Mesothelial cell of epicardium (in vitro differentiated cells): ENCODE results near the gene CNTFR. TPM values are rescaled to one million over a fixed set of nuclear protein-coding genes. Genes with fewer than 3 reads are reported as not detected.
A peak's percentile ranks its signal among the peaks of the same experiment; 100 is the strongest.

Experiments used
- DNase-seq, 2 experiments: peaks; one replicate each; pipeline ENCODE4 v3.0.0; 2021; ENCODE audit warnings: low spot score in 2 of 2; ENCODE audit not compliant: unreplicated experiment in 2 of 2
- H3K27ac Mint-ChIP-seq: 2 replicates; pipeline ENCODE4 v1.8.0; 2021; ENCODE audit warnings: mixed read lengths
- H3K27me3 Mint-ChIP-seq: 2 replicates; pipeline ENCODE4 v1.8.0; 2021; ENCODE audit warnings: low read depth, mixed read lengths
- H3K36me3 Mint-ChIP-seq: 2 replicates; pipeline ENCODE4 v1.8.0; 2021; ENCODE audit warnings: mixed read lengths
- H3K4me1 Mint-ChIP-seq: 2 replicates; pipeline ENCODE4 v1.8.0; 2021; ENCODE audit warnings: mixed read lengths
- H3K4me3 Mint-ChIP-seq: 2 replicates; pipeline ENCODE4 v1.8.0; 2021; ENCODE audit warnings: mild to moderate bottlenecking, moderate library complexity, mixed read lengths
- H3K9me3 Mint-ChIP-seq: 2 replicates; pipeline ENCODE4 v1.8.0; 2021; ENCODE audit warnings: mixed read lengths
- total RNA-seq: library from RNA; stranded (reverse); gene quantifications from 3 replicates; pipeline ENCODE4 v1.2.1, GENCODE V29; 2021
- TF ChIP-seq, protein P1 (sequence below): fragments of 200-600 bp; sonication (generic); IDR thresholded peaks from one replicate; pipeline ENCODE4 v1.5.0; 2021; ENCODE audit warnings: antibody characterized with exemption; ENCODE audit not compliant: unreplicated experiment

The CNTFR gene
- total RNA-seq, 1 donor from 2014 or later, result 28.9 TPM

DNA sequence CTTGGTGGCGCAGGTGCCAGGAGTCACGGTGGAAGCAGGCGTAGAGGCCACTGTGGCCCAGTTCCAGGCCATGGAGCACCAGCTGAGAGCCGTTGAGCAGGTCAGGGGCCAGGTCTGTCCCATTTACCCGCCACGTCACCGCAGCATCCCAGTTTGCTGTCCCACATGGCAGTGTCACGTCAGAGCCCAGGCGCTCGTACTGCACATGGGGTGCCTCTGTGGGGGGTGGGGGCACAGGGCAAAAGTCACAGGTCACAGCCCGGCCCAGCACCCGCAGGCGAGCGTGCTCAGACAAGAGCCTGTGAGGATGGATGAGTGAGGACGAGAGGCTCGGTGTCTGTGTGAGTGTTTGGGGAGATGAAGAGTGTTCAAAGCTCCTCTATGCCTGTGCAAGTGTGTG, 24.9 kb downstream of the CNTFR start:
- DNase-seq, result no peak
- H3K4me3 Mint-ChIP-seq, result no peak overlapping the region
- H3K27ac Mint-ChIP-seq, result no peak overlapping the region
- TF ChIP-seq, protein P1, sequence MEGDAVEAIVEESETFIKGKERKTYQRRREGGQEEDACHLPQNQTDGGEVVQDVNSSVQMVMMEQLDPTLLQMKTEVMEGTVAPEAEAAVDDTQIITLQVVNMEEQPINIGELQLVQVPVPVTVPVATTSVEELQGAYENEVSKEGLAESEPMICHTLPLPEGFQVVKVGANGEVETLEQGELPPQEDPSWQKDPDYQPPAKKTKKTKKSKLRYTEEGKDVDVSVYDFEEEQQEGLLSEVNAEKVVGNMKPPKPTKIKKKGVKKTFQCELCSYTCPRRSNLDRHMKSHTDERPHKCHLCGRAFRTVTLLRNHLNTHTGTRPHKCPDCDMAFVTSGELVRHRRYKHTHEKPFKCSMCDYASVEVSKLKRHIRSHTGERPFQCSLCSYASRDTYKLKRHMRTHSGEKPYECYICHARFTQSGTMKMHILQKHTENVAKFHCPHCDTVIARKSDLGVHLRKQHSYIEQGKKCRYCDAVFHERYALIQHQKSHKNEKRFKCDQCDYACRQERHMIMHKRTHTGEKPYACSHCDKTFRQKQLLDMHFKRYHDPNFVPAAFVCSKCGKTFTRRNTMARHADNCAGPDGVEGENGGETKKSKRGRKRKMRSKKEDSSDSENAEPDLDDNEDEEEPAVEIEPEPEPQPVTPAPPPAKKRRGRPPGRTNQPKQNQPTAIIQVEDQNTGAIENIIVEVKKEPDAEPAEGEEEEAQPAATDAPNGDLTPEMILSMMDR, result no peak
- peaks cover 5% of the 10 kb centered on the region for H3K36me3 Mint-ChIP-seq
- peaks cover 43% of the 10 kb centered on the region for H3K27me3 Mint-ChIP-seq
- H3K4me1 Mint-ChIP-seq, result peaks cover 16% of the 10 kb centered on the region
- H3K9me3 Mint-ChIP-seq, result peaks cover 3% of the 10 kb centered on the region

DNA sequence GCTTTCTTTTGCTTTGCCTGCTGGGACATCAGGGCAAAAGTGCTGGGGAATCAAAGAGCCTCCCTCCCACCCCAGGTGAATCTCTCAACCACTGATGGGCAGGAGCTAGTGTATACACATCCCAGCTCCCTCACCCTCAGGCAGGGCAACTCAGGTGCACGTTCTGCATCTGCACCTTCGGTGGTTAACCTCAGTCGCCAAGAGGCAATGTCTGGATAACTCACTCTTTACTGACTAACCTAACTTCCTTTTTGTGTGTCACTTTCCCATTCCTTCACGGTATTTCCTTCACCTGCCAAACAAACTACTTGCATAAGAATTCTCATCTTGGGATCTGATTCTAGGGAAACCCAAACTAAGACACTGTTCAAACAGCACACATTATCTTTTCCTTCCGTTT, 26.3 kb downstream of the CNTFR start:
- Mint-ChIP-seq H3K4me3 (no peak overlapping the region), H3K4me1 (peaks cover 20% of the 10 kb centered on the region), H3K27me3 (peaks cover 39% of the 10 kb centered on the region), H3K9me3 (peaks cover 3% of the 10 kb centered on the region), H3K27ac (no peak overlapping the region), H3K36me3 (peaks cover 5% of the 10 kb centered on the region)
- no peak for DNase-seq
- TF ChIP-seq, protein P1, result no peak

DNA sequence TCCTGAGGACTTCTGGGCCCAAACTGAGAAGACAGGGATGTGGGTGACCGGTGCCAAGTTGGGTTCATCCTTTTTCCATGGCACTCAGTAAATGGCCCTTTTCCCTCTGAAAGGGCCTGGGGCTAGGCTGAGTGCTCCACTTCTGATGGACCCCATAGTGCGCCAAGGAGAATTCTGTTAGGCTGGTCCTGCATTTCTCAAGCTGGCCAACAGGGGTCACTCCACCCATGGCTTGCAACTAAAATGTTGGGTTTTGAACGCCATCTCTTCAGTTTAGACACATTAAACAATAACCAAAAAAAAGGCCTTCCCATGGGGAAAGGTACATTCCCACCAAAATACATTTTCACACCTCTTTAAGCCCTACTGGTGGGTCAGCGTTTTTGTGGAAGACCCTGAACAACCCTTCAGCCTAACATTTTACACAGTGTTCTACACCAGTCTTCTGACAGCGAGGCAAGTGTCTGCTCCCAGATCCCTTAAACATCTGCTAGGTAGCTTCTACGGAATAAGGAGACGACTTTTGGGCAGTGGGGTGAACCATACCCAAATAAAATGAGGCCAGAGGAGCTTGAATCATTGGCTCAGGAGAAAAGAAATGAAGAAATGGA, 27.3 kb downstream of the CNTFR start:
- Mint-ChIP-seq H3K27ac (no peak overlapping the region), H3K9me3 (peaks cover 3% of the 10 kb centered on the region)

DNA sequence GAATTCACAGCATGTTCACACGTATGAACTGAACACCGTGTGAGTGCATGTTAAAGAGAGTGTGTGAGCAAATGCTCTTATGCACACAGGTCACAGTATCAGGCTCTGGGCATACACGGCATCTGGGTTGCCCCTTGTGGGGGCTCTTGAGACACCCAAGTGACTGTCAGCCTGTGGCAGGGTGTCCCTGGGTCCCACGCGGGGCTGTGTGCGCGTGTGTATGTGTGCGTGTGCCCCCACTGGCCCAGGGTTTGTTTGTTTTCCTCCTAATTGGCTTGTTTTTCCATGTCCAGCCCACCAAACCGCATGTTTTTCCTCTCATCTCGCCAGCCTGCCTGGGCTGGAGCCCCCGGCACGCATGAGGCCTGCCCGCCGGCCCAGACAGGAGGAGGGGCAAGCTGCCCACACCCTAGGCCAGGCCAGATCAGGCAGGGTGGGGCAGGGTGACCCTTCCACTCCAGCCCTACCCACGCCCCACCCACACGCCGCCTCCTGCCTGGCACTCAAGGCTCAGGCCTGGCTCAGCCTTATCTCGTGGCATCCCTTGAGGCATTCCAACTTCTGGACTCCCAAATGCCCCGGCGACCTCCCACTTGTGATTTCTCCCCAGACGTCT, 28.8 kb downstream of the CNTFR start:
- Mint-ChIP-seq H3K4me1 (peaks cover 35% of the 10 kb centered on the region), H3K4me3 (no peak overlapping the region), H3K9me3 (peaks cover 3% of the 10 kb centered on the region), H3K27ac (no peak overlapping the region), H3K36me3 (peaks cover 4% of the 10 kb centered on the region), H3K27me3 (peaks cover 24% of the 10 kb centered on the region)
- TF ChIP-seq, protein P1, result no peak
- no peak for DNase-seq

More for the DNA sequence above, 27.3 kb downstream of the CNTFR start:
- H3K36me3 Mint-ChIP-seq, result peaks cover 5% of the 10 kb centered on the region
- TF ChIP-seq, protein P1, result peak; percentile 72
- peaks cover 29% of the 10 kb centered on the region for H3K4me1 Mint-ChIP-seq
- peaks cover 32% of the 10 kb centered on the region for H3K27me3 Mint-ChIP-seq
- H3K4me3 Mint-ChIP-seq, result no peak overlapping the region
- no peak for DNase-seq

- peak overlapping the region; percentile 3 for H3K4me3 Mint-ChIP-seq
- peaks cover 43% of the 10 kb centered on the region for H3K4me1 Mint-ChIP-seq
- TF ChIP-seq, protein P1, result no peak
- peaks cover 21% of the 10 kb centered on the region for H3K27me3 Mint-ChIP-seq
- no peak for DNase-seq
- peaks cover 3% of the 10 kb centered on the region for H3K9me3 Mint-ChIP-seq
- H3K27ac Mint-ChIP-seq, result peak overlapping the region; percentile 48
- H3K36me3 Mint-ChIP-seq, result peaks cover 4% of the 10 kb centered on the region
These were observed 29.7 kb downstream of the CNTFR start for GRCh38 chr9:34559624-34560455.
